HG02588 (cell line): ENCODE data around the gene PHACTR1.

Source experiments
- ATAC-seq: cut with Tn5 transposase; IDR thresholded peaks from one replicate; pipeline ENCODE4 v1.9.1; 2021; ENCODE audit warnings: mild to moderate bottlenecking, moderate library complexity; ENCODE audit not compliant: unreplicated experiment

Gene PHACTR1

DNA sequence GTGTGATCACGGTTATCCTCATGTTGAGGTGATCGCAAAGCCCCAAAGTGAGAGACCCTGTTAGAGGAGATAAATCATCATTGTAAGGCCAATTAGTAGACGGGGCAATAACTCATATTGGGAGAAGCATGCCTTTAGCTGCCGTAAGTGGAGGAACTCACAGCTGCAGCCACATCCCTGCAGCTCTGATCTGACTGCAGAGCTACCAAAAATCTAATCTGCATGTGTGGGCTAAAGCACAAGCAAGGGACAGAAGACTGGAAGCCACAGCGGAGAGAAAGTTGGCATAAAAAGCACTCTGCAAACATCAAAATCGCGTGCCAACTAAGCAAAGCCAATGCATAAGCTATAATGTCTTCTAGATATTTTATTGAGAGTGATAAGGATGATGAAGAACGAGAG lies 532.0 kb downstream of the PHACTR1 start:
- ATAC-seq, result no peak

DNA sequence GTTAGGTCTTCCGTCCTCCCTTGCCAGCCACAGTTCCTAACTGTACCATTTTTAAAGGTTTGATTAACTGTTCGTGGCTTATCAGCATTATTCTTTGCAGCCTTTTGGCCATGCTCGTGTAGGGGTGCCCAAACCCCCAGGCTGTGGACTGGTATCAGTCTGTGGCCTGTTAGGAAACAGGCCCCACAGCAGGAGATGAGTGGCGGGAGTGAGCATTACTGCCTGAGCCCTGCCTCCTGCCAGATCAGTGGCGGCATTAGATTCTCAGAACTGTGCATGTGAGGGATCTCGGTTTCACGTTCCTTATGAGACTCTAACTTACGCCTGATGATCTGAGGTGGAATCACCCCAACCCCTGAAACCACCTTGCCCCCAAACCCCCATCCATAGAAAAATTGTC lies 532.4 kb downstream of the PHACTR1 start:
- ATAC-seq, result no peak

DNA sequence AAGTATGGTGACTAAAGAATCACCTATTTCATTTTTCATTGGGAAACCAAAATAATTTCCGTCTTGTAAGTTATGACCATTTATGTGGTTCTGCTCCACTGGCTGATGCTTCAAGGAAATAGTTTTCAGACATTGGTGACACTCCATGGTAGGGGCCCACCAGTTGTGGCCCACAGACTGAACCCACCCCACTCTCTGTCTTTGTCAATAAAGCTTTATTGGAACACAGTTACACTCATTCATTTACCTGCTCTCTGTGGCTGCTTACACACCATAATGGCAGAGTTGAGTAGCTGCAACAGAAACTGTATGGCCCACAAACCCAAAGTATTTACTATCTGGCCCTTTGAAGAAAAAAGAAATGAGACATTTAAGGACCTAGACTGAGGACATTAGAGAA lies 533.2 kb downstream of the PHACTR1 start:
- no peak for ATAC-seq

DNA sequence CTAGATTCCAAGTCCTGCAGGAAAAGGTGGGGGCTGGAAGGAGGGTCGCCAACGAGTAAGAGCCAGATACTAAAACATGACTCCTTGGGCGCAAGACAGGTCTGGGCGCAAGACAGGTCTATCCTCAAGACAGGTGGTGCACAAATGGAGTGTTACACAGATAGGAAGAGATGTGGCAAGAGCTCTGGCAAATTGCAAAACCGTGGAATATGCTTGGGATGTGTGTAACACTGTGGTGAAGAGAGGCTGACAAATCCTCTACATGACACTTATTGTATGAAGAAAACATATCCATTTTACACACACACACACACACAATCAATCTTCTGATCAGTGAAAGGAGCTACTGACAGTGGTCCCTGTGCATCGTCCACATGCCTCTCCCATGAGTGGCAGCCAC lies 534.1 kb downstream of the PHACTR1 start:
- no peak for ATAC-seq

DNA sequence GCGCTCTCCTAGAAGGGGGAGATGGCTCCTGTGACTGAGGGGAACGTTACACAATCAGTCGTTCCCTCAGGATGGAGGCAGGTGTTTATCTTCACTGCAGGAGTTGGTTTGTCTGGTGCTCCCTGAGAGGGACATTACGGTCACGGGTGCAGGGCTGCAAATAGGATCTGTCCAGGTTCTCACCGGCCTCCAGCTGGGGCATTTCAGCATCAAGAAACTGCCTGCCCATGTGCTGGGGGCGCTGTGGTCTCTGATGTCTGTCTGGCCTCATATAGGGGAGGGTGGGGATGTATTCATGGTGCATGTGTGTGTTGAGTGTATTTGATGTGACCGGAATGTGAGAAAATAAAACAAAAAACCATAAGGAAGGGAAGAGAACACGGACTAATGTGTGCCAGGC lies 534.7 kb downstream of the PHACTR1 start:
- no peak for ATAC-seq

DNA sequence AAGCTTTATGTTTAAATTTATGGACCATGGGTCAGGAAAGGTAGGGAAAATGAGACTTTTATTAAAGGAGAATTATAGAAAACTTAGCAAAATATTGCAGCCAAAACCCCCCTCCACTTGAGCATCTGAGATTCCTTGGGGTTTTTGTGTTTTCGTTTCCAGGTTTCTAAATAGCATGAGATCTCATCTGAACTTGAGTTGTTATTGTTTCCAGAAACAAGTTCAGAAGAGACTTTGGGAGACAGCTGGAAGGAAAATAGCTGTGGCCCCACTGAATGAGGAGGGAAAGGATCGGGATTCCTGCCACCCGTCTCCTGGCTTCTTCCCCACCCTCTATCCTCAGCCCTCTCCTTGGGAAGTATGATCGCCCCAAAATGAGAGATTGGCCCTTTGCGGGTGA lies 536.2 kb downstream of the PHACTR1 start:
- ATAC-seq, result no peak

DNA sequence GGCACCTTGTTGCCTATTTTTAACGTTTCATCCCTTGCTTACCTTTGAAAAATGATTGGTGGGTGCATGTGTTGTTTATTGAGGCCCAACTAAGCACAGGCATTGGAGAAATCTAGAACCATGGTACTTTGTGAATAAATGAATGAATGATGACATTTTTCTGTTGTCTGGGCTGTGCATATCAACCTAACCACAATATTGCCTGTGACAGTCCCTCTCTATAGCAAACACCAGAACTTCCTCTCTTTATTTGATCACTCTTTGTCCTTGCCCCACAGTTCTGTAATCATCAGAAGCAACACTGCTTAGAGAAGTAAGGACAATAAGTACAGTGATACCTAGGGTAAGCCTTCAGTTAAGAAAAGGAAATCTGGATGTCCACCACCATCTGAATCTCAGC lies 536.7 kb downstream of the PHACTR1 start:
- no peak for ATAC-seq

DNA sequence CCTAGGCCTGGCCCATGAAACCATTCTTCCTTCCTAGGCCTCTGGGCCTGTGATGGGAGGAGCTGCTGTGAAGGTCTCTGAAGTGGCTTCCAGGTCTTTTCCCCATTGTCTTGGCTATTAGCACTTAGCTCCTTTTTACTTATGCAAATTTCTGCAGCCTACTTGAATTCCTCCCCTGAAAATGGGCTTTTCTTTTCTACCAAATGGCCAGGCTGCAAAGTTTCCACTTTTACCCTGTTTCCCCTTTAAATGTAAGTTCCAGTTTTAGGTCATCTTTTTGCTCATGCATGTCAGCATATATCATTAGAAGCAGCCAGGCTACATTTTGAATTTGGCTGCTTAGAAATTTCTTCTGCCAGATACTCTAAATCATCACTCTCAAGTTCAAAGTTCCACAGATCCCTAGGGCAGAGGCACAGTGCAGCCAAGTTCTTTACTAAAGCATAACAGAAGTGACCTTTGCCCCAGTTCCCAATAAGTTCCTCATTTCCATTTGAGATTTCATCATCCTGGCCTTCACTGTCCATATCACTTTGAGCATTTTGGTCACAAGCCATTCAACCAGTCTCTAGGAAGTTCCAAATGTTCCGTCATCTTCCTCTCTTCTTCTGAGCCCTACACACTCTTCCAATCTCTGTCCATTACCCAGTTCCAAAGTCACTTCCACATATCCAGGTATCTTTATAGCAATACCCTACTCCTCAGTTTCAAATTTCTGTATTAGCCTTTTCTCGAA lies 539.9 kb downstream of the PHACTR1 start:
- no peak for ATAC-seq

DNA sequence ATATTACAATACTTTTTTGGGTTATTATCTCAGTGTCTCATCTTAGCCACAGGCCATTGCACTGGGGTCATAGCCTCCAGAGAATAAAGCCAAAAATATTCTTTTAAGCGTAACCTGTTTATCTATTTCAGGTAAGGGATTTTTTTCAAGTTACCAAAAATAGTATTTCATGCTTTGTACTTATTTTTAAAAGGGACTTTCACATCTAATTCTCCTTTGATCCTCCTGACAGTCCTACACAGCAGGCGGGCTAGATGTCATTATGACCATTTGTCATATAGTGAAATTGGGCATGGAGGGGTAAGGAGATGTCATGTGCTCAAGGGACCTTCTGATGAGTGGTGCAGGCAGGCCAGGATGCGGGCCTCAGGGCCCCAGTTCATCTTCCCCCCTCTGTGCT lies 542.8 kb downstream of the PHACTR1 start:
- ATAC-seq, result no peak

DNA sequence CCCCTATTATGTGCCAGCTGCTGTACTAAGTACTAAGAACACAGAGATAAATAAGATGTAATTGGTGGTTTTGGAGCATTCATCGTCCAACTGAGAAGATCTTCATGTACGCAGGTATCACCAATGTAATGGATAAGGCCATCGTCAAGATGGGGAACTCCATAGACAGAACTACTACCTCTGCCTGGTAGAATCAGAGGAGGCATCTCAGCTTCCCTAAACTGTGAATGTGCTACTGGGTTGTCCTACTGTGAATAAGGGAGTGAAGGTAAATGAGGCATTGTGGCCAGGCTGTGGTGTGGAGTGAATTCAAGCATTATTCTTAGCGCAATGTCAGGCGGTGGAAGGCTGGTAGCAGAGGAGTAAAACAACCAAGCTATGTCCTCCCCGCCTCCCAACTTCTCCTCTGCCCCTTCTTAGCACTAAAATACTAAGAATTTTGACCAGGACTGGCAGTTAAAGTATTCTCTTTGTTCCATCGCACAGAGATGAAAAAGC lies 543.6 kb downstream of the PHACTR1 start:
- ATAC-seq, result no peak

DNA sequence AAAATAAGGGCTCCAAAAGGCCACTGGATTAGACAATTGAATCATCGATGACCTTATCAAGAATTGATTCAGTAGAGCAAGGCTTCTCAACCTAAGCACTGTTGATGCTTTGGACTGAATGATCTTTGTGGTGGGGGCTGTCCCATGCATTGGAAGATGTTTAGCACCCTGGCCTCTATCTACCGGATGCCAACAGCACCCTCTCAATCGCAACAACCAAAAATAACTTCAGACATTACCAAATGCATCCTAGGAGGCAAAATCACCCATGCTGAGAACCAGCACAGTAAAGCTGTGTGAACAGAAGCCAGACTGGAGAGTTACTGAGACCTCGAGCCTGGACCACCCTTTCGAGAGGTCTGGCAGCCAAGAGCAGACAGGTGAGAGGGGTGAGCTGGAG lies 544.3 kb downstream of the PHACTR1 start:
- no peak for ATAC-seq

DNA sequence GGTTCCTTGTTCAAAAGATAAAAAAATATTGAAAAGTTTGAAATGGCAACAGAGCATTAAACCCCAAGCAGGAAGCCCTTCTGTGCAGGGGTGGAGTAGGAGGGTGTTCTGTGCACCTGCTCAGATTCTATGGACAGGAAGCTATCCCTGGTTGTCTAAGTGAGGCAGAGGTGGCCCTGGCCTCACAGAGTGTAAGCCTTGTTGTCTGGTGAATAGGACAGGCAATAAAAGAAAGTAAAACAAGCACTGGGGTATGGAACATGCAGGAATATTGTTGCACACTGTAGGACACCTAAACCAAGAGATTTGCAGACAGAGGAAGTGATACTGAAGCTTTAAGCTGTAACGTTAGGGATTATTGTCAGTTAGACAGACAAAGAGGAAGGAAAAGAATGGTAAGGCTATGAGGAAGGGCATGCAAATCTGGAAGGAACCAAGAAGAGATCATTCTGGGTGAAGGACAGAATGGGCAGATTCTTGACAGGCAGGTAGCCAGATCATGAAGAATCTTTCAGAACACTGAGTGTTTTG lies 545.0 kb downstream of the PHACTR1 start:
- ATAC-seq, result peak; percentile 48

DNA sequence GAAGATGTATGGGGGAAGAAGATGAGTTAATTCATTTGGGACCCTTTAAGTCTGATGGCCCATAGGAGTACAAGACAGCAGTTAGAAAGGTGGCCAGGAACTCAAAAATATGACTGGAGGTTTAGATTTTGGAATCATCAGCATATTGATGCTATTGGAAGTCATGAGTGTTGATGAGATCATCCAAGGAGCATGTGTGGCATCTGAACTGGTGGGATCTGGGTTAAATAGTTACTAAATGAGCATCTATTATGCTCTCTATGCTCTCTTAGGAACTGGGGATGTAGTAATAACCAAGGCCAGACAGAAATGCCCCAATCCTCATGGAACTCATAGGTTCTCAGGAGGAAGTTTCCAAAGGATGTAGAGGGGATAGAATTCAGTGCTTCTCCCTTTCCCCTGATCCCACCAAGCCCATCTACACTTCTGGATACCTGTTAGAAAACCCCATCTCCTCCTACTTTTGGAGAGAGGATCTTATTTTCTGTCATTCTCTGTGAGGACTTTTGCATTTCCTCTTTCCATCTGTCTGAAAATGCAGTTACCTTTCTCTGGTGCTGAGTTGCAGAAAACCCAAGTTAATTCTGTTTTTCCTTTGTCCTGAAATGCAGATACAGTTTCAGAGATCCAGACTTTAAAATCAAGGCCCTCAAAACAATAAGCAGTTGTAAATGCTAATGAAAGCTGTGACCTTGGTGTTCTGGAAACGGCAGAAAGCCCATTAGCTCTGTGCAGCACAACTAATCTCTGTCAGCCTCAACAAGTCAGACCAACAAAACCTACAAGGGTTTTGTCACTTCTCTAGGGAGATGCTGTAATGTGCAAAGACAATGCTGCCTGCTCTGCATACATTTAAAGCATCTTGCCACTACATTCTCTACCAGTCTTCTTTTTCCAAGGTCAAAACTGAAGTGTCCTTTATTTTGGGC lies 546.0 kb downstream of the PHACTR1 start:
- ATAC-seq, result no peak

DNA sequence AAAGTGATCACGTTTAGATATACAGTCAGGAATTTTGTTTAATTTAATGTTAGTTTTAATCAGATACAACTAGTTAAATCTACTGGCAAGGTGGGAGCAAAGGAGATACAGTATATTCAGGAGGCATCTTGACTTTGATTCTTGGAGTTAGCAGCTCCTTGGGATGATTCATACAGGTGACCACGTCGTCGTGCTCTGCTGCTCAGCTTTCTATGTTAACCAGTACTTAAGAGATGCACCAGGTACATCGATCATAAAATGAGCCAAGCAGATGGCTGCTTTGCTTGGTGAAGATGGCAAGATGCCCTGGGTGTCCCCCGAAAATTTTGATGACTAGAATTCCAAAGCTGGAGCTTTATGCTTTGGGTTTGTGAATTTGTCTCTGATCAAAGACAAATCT lies 547.1 kb downstream of the PHACTR1 start:
- ATAC-seq, result no peak

DNA sequence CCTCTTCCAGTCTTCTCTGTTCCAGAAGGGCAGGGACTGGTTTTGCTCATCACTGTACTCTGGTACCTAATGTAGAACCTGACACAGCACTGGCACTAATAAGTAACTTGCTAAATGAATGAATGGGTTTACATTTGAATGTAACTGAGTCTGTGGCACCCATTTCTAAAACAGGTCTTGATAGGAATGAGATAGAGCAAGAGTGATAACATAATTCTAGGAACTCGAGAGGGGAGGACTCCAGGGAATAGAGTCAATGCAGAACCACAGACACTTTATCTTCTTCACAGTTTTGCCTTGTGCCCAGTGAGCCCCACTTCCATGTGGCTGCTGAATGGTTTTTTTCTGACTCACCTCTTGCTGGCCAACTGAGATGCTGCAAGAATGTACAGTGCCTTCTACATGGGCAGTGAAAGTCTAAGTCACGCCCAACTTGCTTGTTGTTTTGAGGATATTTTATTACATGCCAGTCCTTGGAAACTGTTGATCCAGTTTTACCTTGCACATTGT lies 550.6 kb downstream of the PHACTR1 start:
- no peak for ATAC-seq

DNA sequence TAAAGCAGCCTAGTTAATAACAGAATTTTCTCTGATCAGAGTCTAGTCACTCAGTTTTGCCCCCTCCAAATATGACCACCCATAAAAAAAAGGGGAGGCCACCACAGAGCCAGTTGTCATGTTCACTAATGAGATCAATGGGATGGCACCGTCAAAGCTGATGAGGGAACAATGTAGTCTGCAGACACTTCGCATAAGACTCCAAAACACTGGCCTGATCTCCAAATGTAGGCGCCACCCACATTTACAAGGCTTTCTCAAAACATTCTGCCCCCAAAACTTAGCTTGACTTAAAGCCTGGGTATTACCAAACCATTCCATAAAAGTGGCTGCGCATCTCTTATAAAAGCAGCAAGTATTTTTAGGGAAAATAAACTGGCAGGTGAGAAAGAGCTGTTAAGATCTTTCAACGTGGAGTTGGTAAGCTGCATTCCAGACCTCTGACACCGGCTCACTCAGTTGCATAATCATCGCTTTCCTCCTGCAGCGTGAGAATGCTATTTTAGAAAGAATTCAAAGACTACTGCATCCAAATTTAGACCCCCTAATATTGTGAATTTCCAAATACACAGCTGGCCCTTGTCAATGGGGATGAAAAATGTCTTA lies 552.4 kb downstream of the PHACTR1 start:
- no peak for ATAC-seq

DNA sequence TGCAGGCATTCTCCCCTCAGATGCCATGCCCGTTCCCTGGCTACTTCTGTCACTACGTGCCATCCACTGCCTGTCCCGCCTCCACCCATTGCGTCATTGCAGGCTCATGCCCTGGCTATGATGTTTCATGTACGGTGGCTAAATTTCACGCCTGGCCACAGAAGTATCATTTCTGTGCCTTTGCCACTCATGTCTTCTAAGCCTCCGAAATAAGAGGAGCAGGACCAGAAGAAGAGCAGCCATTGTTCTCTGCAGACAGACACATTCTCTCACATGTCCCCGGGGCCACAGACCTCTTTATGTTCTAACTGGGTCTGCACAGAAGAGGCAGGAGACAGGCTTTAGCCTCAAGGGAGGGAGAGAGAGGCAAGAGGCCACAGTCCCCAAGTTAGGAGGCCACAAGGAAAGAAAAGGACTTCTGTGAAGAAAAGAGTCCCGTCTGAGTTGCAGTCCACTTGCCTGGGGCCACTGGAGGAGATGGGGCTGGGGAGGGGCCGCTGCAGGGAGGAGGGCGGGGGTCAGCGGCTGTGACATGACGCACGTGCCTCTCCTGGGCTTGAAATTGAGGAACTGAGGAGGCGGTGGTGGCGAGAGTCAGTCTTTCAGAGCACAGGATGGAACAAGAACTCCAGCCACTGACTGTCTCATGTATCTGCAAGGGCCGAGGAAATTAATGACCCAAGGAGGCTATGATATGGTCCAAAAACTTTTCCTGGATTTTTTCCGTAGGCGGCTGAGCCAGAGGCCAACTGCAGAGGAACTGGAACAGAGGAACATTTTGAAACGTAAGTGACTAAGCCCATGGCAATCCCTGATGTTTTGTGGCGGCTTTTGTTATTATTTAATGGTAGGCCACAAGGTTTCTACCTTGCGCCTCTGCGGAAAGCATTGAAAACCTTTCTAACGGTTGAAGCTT lies 555.8 kb downstream of the PHACTR1 start:
- ATAC-seq, result peak; percentile 42

DNA sequence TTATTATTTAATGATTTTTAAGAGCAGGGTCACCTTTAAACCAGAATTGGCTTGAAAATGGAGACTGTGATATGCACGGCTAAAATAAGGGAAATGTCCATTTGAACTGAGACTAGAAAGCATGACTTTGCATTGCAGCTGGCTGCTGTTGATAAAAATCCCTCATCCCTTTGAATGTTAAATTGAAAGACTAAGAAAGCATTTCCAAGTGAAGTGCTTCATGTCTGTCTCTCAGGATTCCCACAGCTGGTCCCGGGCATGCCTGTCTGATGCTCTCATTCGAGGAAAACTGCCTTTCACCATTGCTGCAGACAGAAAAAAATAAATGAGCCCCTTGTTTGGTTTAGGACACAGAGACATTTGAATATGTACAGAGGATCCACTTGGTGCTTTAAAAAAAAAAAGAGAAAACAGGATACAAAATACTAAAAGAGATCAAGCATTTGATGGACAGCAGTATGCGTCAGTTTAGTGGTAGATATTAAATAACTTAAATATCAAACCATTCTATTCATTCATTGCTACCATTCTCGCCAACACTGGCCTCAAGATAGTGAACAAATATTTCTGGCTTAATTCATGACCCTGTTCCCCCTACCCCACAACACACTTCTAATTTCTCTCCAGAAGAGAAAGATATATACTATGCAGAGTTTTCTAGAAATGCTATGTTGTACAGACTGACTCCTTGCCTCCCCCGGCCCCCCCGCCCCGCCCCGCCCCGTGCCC lies 556.8 kb downstream of the PHACTR1 start:
- ATAC-seq, result no peak

DNA sequence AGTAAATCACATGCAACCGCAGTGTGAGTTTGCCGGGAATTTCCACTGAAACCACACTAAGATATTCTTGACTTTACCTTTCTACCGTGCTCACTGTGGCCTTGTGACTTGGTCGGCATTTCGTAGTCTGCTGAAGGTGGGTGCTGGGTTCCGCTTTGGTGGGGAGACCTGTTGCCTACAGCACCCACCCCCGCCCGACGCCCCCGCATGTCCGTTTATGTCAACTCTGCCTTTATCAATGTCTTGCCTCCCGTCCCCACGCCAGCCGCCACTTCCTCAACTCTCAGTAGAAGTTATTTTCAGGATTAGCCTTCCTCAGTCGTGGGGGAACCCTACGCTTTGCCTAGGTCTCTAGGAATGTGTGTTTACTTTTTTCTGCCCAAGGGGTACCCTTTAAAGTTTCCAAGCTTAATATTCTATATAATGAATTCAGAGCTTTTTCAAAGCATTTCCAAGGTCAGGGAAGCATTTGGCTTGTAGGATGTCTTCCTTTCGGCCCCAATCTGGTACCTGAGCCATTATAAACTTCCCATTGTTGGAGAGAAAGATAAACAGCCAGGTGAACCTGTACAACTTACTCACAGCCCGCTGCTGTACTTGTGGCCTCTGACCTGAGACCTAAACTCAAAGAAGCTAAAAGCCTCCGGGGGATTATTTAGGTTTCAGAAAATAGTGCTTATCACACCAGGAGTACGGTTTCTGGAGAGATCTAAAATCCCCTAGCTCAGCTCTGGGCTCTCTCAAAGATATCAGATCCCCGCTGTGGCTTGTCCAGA lies 557.6 kb downstream of the PHACTR1 start:
- ATAC-seq, result peak; percentile 63
